Activated CD4-positive, alpha-beta memory T cell treated with anti-CD3 and anti-CD28 coated beads, Interleukin-2, amount 10 ng/mL, durations not matched to agents 7 days and 5 days (primary cell): Measurements from ENCODE around the gene NTSR1. TPM values are rescaled to one million over a fixed set of nuclear protein-coding genes. Genes with fewer than 3 reads are reported as not detected.

Experiments used
- CTCF ChIA-PET: fragments of 350-600 bp; sonication (Branson Sonifier 250); formaldehyde crosslinking; loops from one replicate; lab custom pipeline; 2021; ENCODE audit warnings: antibody characterized with exemption, inconsistent platforms; lab: Charles Lee
- POLR2A ChIA-PET: fragments of 350-600 bp; sonication (Branson Sonifier 250); formaldehyde crosslinking; loops from one replicate; lab custom pipeline; 2021; ENCODE audit warnings: antibody characterized with exemption; lab: Charles Lee
- DNase-seq: peaks from one replicate; pipeline ENCODE4 v3.0.0-alpha.2; 2020
- H3K27ac Mint-ChIP-seq: one replicate; pipeline ENCODE4 v1.8.0; 2021; ENCODE audit warnings: mild to moderate bottlenecking, mixed read lengths
- H3K27me3 Mint-ChIP-seq: one replicate; pipeline ENCODE4 v1.8.0; 2021; ENCODE audit warnings: mixed read lengths
- H3K36me3 Mint-ChIP-seq: one replicate; pipeline ENCODE4 v1.8.0; 2021; ENCODE audit warnings: low read depth, mixed read lengths
- H3K4me1 Mint-ChIP-seq: one replicate; pipeline ENCODE4 v1.8.0; 2021; ENCODE audit warnings: mixed read lengths
- H3K4me3 Mint-ChIP-seq: one replicate; pipeline ENCODE4 v1.8.0; 2021; ENCODE audit warnings: mild to moderate bottlenecking, mixed read lengths
- H3K9me3 Mint-ChIP-seq: one replicate; pipeline ENCODE4 v1.8.0; 2021; ENCODE audit warnings: mixed read lengths
- total RNA-seq, 2 experiments: library from RNA; stranded (reverse); gene quantifications; one replicate each; pipeline ENCODE4 v1.2.3, GENCODE V29; 2021

Gene NTSR1
- total RNA-seq, 2 experiments from 2014 or later, result not detected

GRCh38 chr20:62792182-62792939, 83.7 kb downstream of the NTSR1 start:
- no peaks in the 10 kb centered on the region for H3K36me3 Mint-ChIP-seq
- H3K27ac Mint-ChIP-seq, result peak overlapping the region; percentile 61
- CTCF ChIA-PET, result interaction anchor here (0.8 to 4.6 kb wide), 18 partner anchors 10 to 382 kb away, joined by 3 to 24 read pairs (median 6); partner anchors contain the start of genes OGFR and SLCO4A1
- no peaks in the 10 kb centered on the region for H3K9me3 Mint-ChIP-seq
- POLR2A ChIA-PET, result interaction anchor here (0.8 to 2.1 kb wide), 4 partner anchors 141 to 405 kb away, joined by 3 to 7 read pairs (median 4); partner anchors contain the start of genes RPS21 and SLCO4A1
- H3K4me1 Mint-ChIP-seq, result peaks cover 32% of the 10 kb centered on the region
- DNase-seq, result no peak
- peaks cover 8% of the 10 kb centered on the region for H3K27me3 Mint-ChIP-seq
- H3K4me3 Mint-ChIP-seq, result peak overlapping the region; percentile 22

DNA sequence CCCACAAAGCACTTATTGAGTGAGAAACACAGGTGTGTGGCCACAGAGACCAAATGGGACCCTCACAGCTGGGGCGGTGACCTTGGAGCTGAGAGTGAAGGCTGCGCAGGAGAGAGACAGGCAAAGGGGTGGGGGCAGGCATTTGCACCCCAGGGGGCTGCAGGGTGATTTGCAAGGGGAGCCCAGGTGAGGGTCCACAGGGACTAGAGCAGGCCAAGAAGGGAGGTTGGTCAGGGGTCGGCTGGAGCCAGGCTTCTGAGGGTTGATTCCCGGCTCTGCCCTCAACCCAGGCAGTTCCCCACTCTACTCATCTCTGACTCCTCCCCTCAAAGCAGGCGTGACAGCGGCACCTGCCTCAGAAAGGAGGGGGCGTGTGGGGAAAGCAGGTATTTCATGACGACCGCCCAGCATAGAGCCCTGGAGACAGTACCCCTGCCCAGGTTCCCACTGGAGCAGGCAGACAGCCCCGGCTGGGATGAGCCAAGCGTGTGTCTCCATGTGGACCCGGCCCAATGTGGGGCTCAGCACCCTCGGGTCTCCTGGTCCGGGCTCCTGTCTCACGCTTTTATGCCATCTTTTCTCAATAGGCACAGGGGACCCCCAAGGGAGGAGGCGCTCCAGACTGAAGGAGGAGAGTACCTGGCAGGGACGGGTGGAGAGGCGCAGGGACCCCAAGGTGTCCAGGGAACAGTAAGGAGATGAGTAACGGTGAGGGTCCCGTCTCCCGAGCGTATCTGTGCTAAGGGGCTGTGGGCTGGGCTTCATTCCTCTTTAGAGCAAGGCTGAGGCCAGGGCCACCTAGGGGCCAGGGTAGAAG, 84.5 kb downstream of the NTSR1 start:
- H3K36me3 Mint-ChIP-seq, result peaks cover 4% of the 10 kb centered on the region
- peak overlapping the region; percentile 81 for H3K27ac Mint-ChIP-seq
- no peaks in the 10 kb centered on the region for H3K9me3 Mint-ChIP-seq
- ChIA-PET POLR2A (interaction anchor here (0.8 to 4.6 kb wide), 14 partner anchors 12 to 406 kb away, joined by 3 to 33 read pairs (median 6); partner anchors contain the start of genes OGFR, RPS21, SLCO4A1 and TCFL5), CTCF (interaction anchor here (0.8 to 4.6 kb wide), 15 partner anchors 10 to 383 kb away, joined by 3 to 24 read pairs (median 5); partner anchors contain the start of gene SLCO4A1)
- H3K4me1 Mint-ChIP-seq, result peaks cover 35% of the 10 kb centered on the region
- no peak for DNase-seq
- peaks cover 7% of the 10 kb centered on the region for H3K27me3 Mint-ChIP-seq
- H3K4me3 Mint-ChIP-seq, result peak overlapping the region; percentile 86

- Mint-ChIP-seq H3K9me3 (no peaks in the 10 kb centered on the region), H3K36me3 (peaks cover 10% of the 10 kb centered on the region), H3K4me3 (peak overlapping the region; percentile 86), H3K27ac (peak overlapping the region; percentile 81), H3K4me1 (peaks cover 39% of the 10 kb centered on the region), H3K27me3 (peaks cover 3% of the 10 kb centered on the region)
- DNase-seq, result no peak
- ChIA-PET POLR2A (interaction anchor here (0.8 to 4.6 kb wide), 19 partner anchors 7 to 294 kb away, joined by 3 to 33 read pairs (median 4); partner anchors contain the start of genes OGFR, SLCO4A1 and TCFL5), CTCF (interaction anchor here (0.8 to 4.6 kb wide), 14 partner anchors 10 to 177 kb away, joined by 3 to 24 read pairs (median 5); partner anchors contain the start of genes OGFR and SLCO4A1)
Observed at GRCh38 chr20:62793757-62794006, 85.0 kb downstream of the NTSR1 start.

GRCh38 chr20:62794007-62794724, 85.5 kb downstream of the NTSR1 start:
- Mint-ChIP-seq H3K36me3 (peaks cover 14% of the 10 kb centered on the region), H3K4me1 (peaks cover 39% of the 10 kb centered on the region)

GRCh38 chr20:62795023-62795761, 86.6 kb downstream of the NTSR1 start:
- peaks cover 41% of the 10 kb centered on the region for H3K4me1 Mint-ChIP-seq
- peak overlapping the region; percentile 86 for H3K4me3 Mint-ChIP-seq
- CTCF ChIA-PET, result interaction anchor here (1.3 to 4.6 kb wide), 8 partner anchors 9 to 177 kb away, joined by 3 to 24 read pairs (median 5); partner anchors contain the start of genes OGFR and SLCO4A1
- H3K27ac Mint-ChIP-seq, result peak overlapping the region; percentile 97
- peaks cover 2% of the 10 kb centered on the region for H3K27me3 Mint-ChIP-seq
- H3K36me3 Mint-ChIP-seq, result peaks cover 25% of the 10 kb centered on the region
- POLR2A ChIA-PET, result interaction anchor here (0.8 to 4.6 kb wide), 19 partner anchors 10 to 191 kb away, joined by 3 to 33 read pairs (median 4); partner anchors contain the start of genes OGFR and SLCO4A1
- no peaks in the 10 kb centered on the region for H3K9me3 Mint-ChIP-seq
- DNase-seq, result peak; percentile 73

More at GRCh38 chr20:62794007-62794724, 85.5 kb downstream of the NTSR1 start:
- Mint-ChIP-seq H3K27ac (peak overlapping the region; percentile 97), H3K4me3 (peak overlapping the region; percentile 86), H3K27me3 (peaks cover 3% of the 10 kb centered on the region), H3K9me3 (no peaks in the 10 kb centered on the region)
- ChIA-PET POLR2A (interaction anchor here (0.6 to 4.6 kb wide), 28 partner anchors 8 to 407 kb away, joined by 3 to 33 read pairs (median 4); partner anchors contain the start of genes OGFR, RPS21, SLCO4A1 and TCFL5), CTCF (interaction anchor here (0.6 to 4.6 kb wide), 17 partner anchors 10 to 178 kb away, joined by 3 to 24 read pairs (median 4); partner anchors contain the start of genes OGFR and SLCO4A1)
- peak; percentile 97 for DNase-seq

GRCh38 chr20:62796699-62797491, 88.3 kb downstream of the NTSR1 start:
- DNase-seq, result no peak
- Mint-ChIP-seq H3K9me3 (no peaks in the 10 kb centered on the region), H3K4me3 (peak overlapping the region; percentile 78), H3K27me3 (no peaks in the 10 kb centered on the region), H3K4me1 (peaks cover 35% of the 10 kb centered on the region), H3K27ac (peak overlapping the region; percentile 72), H3K36me3 (peaks cover 32% of the 10 kb centered on the region)
- ChIA-PET CTCF (interaction anchor here (1.0 to 3.1 kb wide), 5 partner anchors 8 to 174 kb away, joined by 3 to 10 read pairs (median 3); partner anchors contain the start of gene OGFR), POLR2A (interaction anchor here (1.0 to 4.6 kb wide), 7 partner anchors 8 to 410 kb away, joined by 3 to 33 read pairs (median 5); partner anchors contain the start of genes OGFR, RPS21 and SLCO4A1)

- peak overlapping the region; percentile 58 for H3K27ac Mint-ChIP-seq
- H3K9me3 Mint-ChIP-seq, result no peaks in the 10 kb centered on the region
- H3K27me3 Mint-ChIP-seq, result no peaks in the 10 kb centered on the region
- H3K36me3 Mint-ChIP-seq, result peaks cover 32% of the 10 kb centered on the region
- CTCF ChIA-PET, result no interaction called here
- H3K4me1 Mint-ChIP-seq, result peaks cover 32% of the 10 kb centered on the region
- DNase-seq, result no peak
- POLR2A ChIA-PET, result no interaction called here
- peak overlapping the region; percentile 78 for H3K4me3 Mint-ChIP-seq
Observed at GRCh38 chr20:62797671-62798532, 89.3 kb downstream of the NTSR1 start.

DNA sequence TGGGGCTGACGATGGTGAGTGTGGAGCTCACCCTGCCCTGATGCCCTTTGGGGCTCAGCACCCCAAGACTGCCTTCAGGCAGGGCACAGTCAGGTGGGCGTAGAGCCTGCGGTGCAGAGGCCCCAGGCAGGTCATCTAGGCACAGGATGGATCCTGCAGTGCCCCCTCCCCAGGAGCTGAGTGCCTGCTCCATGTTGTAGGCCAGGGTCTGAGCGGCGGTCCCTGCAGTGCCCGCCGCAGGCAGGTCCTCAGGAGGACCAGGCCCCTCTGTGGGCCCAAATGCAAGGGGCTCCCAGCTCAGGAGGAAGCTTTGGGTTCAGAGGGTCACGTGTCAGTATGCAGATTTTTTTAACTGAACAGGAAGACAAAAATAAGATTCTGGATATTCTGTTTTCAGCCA, 90.4 kb downstream of the NTSR1 start:
- Mint-ChIP-seq H3K27me3 (no peaks in the 10 kb centered on the region), H3K4me3 (no peak overlapping the region), H3K4me1 (peaks cover 28% of the 10 kb centered on the region), H3K9me3 (no peaks in the 10 kb centered on the region), H3K36me3 (peaks cover 32% of the 10 kb centered on the region), H3K27ac (no peak overlapping the region)
- no peak for DNase-seq
- ChIA-PET CTCF (no interaction called here), POLR2A (no interaction called here)

DNA sequence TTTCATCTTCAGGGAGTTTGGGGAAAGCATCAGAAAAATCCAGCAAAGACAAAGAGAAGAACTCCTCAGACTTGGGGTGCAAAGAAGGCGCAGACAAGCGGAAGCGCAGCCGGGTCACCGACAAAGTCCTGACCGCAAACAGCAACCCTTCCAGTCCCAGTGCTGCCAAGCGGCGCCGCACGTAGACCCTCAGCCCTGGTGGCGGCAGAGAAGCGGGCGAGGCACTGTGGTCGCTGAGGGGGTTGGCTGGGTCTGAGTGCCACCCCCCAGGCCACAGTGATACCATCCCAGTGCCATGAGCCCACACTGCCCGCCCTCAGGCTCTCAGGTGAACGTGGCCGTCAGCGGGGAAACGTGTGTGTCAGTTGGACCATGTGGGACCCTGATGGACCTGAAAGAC, 90.8 kb downstream of the NTSR1 start:
- Mint-ChIP-seq H3K27ac (no peak overlapping the region), H3K4me1 (peaks cover 31% of the 10 kb centered on the region), H3K4me3 (no peak overlapping the region), H3K27me3 (no peaks in the 10 kb centered on the region), H3K9me3 (no peaks in the 10 kb centered on the region), H3K36me3 (peaks cover 32% of the 10 kb centered on the region)
- CTCF ChIA-PET, result no interaction called here
- POLR2A ChIA-PET, result no interaction called here
- no peak for DNase-seq

GRCh38 chr20:62799873-62800272, 91.2 kb downstream of the NTSR1 start:
- ChIA-PET CTCF (no interaction called here), POLR2A (no interaction called here)
- DNase-seq, result no peak
- no peaks in the 10 kb centered on the region for H3K9me3 Mint-ChIP-seq
- peaks cover 28% of the 10 kb centered on the region for H3K4me1 Mint-ChIP-seq
- H3K27ac Mint-ChIP-seq, result no peak overlapping the region
- peaks cover 35% of the 10 kb centered on the region for H3K36me3 Mint-ChIP-seq
- no peak overlapping the region for H3K4me3 Mint-ChIP-seq
- H3K27me3 Mint-ChIP-seq, result no peaks in the 10 kb centered on the region
